Aorta (tissue), 5 donors: ENCODE measurements around the gene ASPRV1. TPM values are rescaled to one million over a fixed set of nuclear protein-coding genes. Genes with fewer than 3 reads are reported as not detected.

Experiments
- ATAC-seq: fragments of 200-7000 bp; cut with Tn5 transposase; one replicate; pipeline ENCODE4 v1.9.1; 2022; ENCODE audit warnings: moderate library complexity; ENCODE audit not compliant: low FRiP score
- DNase-seq, 2 donors: peaks; one replicate each; pipeline ENCODE4 v3.0.0-alpha.2; 2020
- H3K27ac ChIP-seq, 2 donors: one replicate each; pipeline ENCODE4 v1.5.1; 2013; ENCODE audit warnings: low read length in 2 of 2, mild to moderate bottlenecking in 2 of 2, moderate library complexity in 2 of 2, control low read depth in 1 of 2, inconsistent platforms in 1 of 2, low read depth in 1 of 2
- H3K27me3 ChIP-seq, 2 donors: one replicate each; pipeline ENCODE4 v1.6.1; 2013; ENCODE audit warnings: control low read depth in 1 of 2, low read length in 1 of 2, mild to moderate bottlenecking in 1 of 2, moderate library complexity in 1 of 2; ENCODE audit not compliant: insufficient read depth in 2 of 2, control insufficient read depth in 1 of 2
- H3K36me3 ChIP-seq, 2 donors: one replicate each; pipeline ENCODE4 v1.6.1; 2013; ENCODE audit warnings: control low read depth in 1 of 2, low read length in 1 of 2, mild to moderate bottlenecking in 1 of 2; ENCODE audit not compliant: insufficient read depth in 2 of 2, control insufficient read depth in 1 of 2
- H3K4me1 ChIP-seq, 2 donors: one replicate each; pipeline ENCODE4 v1.6.1; 2013; ENCODE audit warnings: low read length in 2 of 2, control low read depth in 1 of 2, mild to moderate bottlenecking in 1 of 2, moderate library complexity in 1 of 2; ENCODE audit not compliant: insufficient read depth in 2 of 2, control insufficient read depth in 1 of 2
- H3K4me3 ChIP-seq, 2 donors: one replicate each; pipeline ENCODE4 v1.5.1; 2013; ENCODE audit warnings: low read length in 2 of 2, control low read depth in 1 of 2, mild to moderate bottlenecking in 1 of 2
- H3K9me3 ChIP-seq: one replicate; pipeline ENCODE4 v1.6.1; 2013; ENCODE audit warnings: mild to moderate bottlenecking, low read length; ENCODE audit not compliant: control insufficient read depth
- WGBS, 2 donors: extraction: QIAGEN DNeasy Blood & Tissue Kit; methylation state at CpG; one replicate each; pipeline ENCODE4 v1.1.7; 2013; 5-methylcytosine and 5-hydroxymethylcytosine counted together
- intact Hi-C, 2 donors: fragments of 100-400 bp; cut with DNase I; formaldehyde crosslinking; loops; one replicate each; pipeline versions ENCODE4 v1.14.2 to v1.15.0; 2022
- polyA plus RNA-seq, 2 donors: library from polyadenylated mRNA; stranded (reverse); fragments of 200-250 nt; gene quantifications; one replicate each; pipeline ENCODE4 v1.2.3, GENCODE V29; 2013
- total RNA-seq, 2 donors: library from RNA; stranded (reverse); fragmentation: NEBNext Ultra II Directional; extraction: Animal tissue kit (Norgen Biotek cat#: 25700); gene quantifications; one replicate each; pipeline ENCODE4 v1.2.1, GENCODE V29; 2021
- donor health status: healthy with polysubstance abuse.
- donor health status: Bipolar disorder and iron deficiency.
- donor health status: DM: no; HTN: no; CAD: no.
- donor health status: DM: no; HTN: no; CAD: no.
- donor health status: DM: yes; HTN: yes; CAD: no.

Gene ASPRV1
- total and polyA plus RNA-seq, 4 donors, result 1.1 to 3.4 (median 2.0) TPM

GRCh38 chr2:69993048-69993565 is 31.7 kb upstream of the ASPRV1 start:
- no peaks in the 10 kb centered on the region for H3K27me3 ChIP-seq
- ATAC-seq, result no peak
- H3K4me1 ChIP-seq, result no peaks in the 10 kb centered on the region
- WGBS, 2 donors, result 88 to 95% methylated on average over 7 of the region's 7 CpGs
- peak in 1 of 2 donors; percentile 59 for DNase-seq
- H3K4me3 ChIP-seq, result no peak overlapping the region
- no peak overlapping the region for H3K27ac ChIP-seq
- intact Hi-C loops, result no loop called here
- H3K9me3 ChIP-seq, result no peaks in the 10 kb centered on the region
- H3K36me3 ChIP-seq, result peaks cover 4 to 6% of the 10 kb centered on the region in 2 donors

GRCh38 chr2:69992310-69993047 is 31.0 kb upstream of the ASPRV1 start:
- DNase-seq (peak in 1 of 2 donors; percentile 6), ATAC-seq (no peak)
- H3K36me3 ChIP-seq, result peaks cover 4 to 6% of the 10 kb centered on the region in 2 donors
- no peak overlapping the region for H3K4me3 ChIP-seq
- H3K4me1 ChIP-seq, result no peaks in the 10 kb centered on the region
- H3K27me3 ChIP-seq, result no peaks in the 10 kb centered on the region
- no peak overlapping the region for H3K27ac ChIP-seq
- H3K9me3 ChIP-seq, result no peaks in the 10 kb centered on the region
- intact Hi-C loops, result no loop called here
- WGBS, 2 donors, result 89 to 91% methylated on average over 8 of the region's 8 CpGs

- intact Hi-C loops, result no loop called here
Measured at GRCh38 chr2:69989441-69990105, 28.1 kb upstream of the ASPRV1 start.

GRCh38 chr2:69989009-69989408 is 27.6 kb upstream of the ASPRV1 start:
- no peak for ATAC-seq
- no peaks in the 10 kb centered on the region for H3K27me3 ChIP-seq
- H3K36me3 ChIP-seq, result peaks cover 3 to 4% of the 10 kb centered on the region in 2 donors
- H3K9me3 ChIP-seq, result no peaks in the 10 kb centered on the region
- H3K4me1 ChIP-seq, result no peaks in the 10 kb centered on the region
- DNase-seq, result peak in 1 of 2 donors; percentile 28
- H3K4me3 ChIP-seq, result no peak overlapping the region
- intact Hi-C loops, result no loop called here
- no peak overlapping the region for H3K27ac ChIP-seq
- 25 to 32% methylated on average over 3 of the region's 3 CpGs for WGBS, 2 donors

More at GRCh38 chr2:69989441-69990105, 28.1 kb upstream of the ASPRV1 start:
- Histone ChIP-seq H3K36me3 (peaks cover 4 to 6% of the 10 kb centered on the region in 2 donors), H3K4me3 (no peak overlapping the region), H3K27me3 (no peaks in the 10 kb centered on the region), H3K4me1 (no peaks in the 10 kb centered on the region), H3K27ac (no peak overlapping the region), H3K9me3 (no peaks in the 10 kb centered on the region)
- ATAC-seq (no peak), DNase-seq (peak in 1 of 2 donors; percentile 61)
- WGBS, 2 donors, result 91 to 93% methylated on average over 12 of the region's 12 CpGs

GRCh38 chr2:69988086-69988635 is 26.7 kb upstream of the ASPRV1 start:
- no peaks in the 10 kb centered on the region for H3K9me3 ChIP-seq
- WGBS, 2 donors, result 98 to 99% methylated on average over 5 of the region's 5 CpGs
- no peaks in the 10 kb centered on the region for H3K27me3 ChIP-seq
- peak in 1 of 2 donors; percentile 8 for DNase-seq
- H3K27ac ChIP-seq, result no peak overlapping the region
- no peaks in the 10 kb centered on the region for H3K4me1 ChIP-seq
- no peaks in the 10 kb centered on the region for H3K36me3 ChIP-seq
- no peak for ATAC-seq
- intact Hi-C loops, result no loop called here
- H3K4me3 ChIP-seq, result no peak overlapping the region

- H3K27ac ChIP-seq, result no peak overlapping the region
- DNase-seq, result peak in 1 of 2 donors; percentile 32
- intact Hi-C loops, result no loop called here
- H3K4me3 ChIP-seq, result no peak overlapping the region
- H3K4me1 ChIP-seq, result no peaks in the 10 kb centered on the region
- no peaks in the 10 kb centered on the region for H3K9me3 ChIP-seq
- no peak for ATAC-seq
- no peaks in the 10 kb centered on the region for H3K36me3 ChIP-seq
- 84 to 91% methylated on average over 4 of the region's 4 CpGs for WGBS, 2 donors
- H3K27me3 ChIP-seq, result no peaks in the 10 kb centered on the region
Measured at GRCh38 chr2:69986691-69987090, 25.3 kb upstream of the ASPRV1 start.

GRCh38 chr2:69985688-69986087 is 24.3 kb upstream of the ASPRV1 start:
- peak in 1 of 2 donors; percentile 83 for DNase-seq
- H3K4me3 ChIP-seq, result no peak overlapping the region
- intact Hi-C loops, result no loop called here
- WGBS, 2 donors, result 85 to 91% methylated on average over 10 of the region's 10 CpGs
- ATAC-seq, result peak; percentile 72
- no peak overlapping the region for H3K27ac ChIP-seq
- H3K27me3 ChIP-seq, result no peaks in the 10 kb centered on the region
- no peaks in the 10 kb centered on the region for H3K36me3 ChIP-seq
- H3K4me1 ChIP-seq, result no peaks in the 10 kb centered on the region
- H3K9me3 ChIP-seq, result no peaks in the 10 kb centered on the region

- DNase-seq (peak in 1 of 2 donors; percentile 38), ATAC-seq (no peak)
- H3K36me3 ChIP-seq, result no peaks in the 10 kb centered on the region
- no peak overlapping the region for H3K4me3 ChIP-seq
- no peak overlapping the region for H3K27ac ChIP-seq
- H3K4me1 ChIP-seq, result no peaks in the 10 kb centered on the region
- 96 to 97% methylated on average over 3 of the region's 3 CpGs for WGBS, 2 donors
- no peaks in the 10 kb centered on the region for H3K9me3 ChIP-seq
- intact Hi-C loops, result no loop called here
- H3K27me3 ChIP-seq, result no peaks in the 10 kb centered on the region
Measured at GRCh38 chr2:69985216-69985615, 23.8 kb upstream of the ASPRV1 start.
